GM18909 (cell line): Measurements from ENCODE around the gene NCEH1.
"Not testable (repeated sequence)": the region's sequence is repeated elsewhere in the genome, so short reads cannot be mapped to it uniquely, and the experiment has no call there.

Experiments used
- ATAC-seq: cut with Tn5 transposase; IDR thresholded peaks from one replicate; pipeline ENCODE4 v1.9.1; 2021; ENCODE audit warnings: mild to moderate bottlenecking; ENCODE audit not compliant: unreplicated experiment, poor library complexity

The NCEH1 gene

DNA sequence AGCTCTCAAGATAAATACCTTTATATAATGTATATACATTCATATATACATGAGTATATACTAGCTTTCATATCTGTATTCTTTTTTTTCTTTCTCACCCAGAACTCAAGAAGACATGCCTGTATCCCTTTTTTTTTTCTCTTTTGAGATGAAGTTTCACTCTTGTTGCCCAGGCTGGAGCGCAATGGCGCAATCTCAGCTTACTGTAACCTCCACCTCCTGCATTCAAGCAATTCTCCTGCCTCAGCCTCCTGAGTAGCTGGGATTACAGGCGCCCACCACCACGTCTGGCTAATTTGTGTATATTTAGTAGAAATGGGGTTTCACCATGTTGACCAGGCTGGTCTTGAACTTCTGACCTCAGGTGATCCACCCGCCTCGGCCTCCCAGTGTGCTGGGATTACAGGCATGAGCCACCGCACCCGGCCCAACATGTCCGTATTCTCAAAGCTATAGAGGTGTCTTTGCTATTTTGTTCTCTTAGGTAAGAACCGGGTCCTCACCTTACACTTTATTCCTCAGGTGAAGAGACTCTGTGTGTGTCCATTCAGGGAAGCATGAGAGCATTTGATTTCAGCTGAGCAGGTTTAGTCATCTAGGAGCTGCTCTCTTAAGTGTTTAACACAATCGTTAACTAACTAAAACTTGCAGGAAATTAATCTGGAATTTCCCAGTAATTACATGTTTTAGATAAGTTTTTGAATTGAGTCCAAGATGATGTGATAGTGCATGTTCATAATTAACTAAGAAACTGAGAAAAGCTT, 115.8 kb downstream of the NCEH1 start:
- ATAC-seq, result not testable (repeated sequence)

DNA sequence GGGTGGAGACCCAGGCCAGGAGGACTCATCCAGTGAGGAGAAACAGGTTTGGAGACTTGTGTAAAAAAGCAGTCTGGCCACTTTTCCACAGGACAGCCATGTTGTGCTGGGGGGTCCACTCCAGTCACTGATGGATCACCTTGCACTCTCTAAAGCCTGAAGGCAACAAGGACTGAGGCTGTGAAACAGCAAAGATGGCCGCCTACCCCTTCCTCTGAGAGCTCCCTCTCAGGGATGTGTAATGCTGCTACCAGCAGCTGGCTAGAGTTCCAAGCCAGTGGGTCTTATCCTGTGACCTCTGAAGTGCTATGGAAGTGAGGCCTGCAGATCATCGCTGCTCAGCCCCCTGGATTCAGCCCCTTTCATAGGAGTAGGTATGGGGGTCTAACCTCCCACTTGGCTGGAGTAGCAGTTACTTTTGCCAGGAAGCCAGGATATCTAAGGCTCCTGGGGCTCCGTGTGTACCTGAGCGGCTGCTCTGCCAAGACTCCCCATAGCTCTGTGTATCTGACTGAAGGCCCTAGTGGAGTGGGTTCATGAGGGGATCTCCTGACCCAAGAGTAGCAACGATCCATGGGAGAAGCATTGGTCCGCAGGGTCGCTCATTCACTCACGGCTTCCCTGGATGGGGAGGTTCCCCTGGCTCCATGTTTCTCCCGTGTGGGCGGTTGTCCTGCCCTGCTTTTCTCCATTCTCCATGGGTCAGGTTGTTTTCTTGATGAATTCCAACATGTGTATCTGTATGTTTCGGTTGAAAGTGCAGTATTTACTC, 117.8 kb downstream of the NCEH1 start:
- ATAC-seq, result no peak

DNA sequence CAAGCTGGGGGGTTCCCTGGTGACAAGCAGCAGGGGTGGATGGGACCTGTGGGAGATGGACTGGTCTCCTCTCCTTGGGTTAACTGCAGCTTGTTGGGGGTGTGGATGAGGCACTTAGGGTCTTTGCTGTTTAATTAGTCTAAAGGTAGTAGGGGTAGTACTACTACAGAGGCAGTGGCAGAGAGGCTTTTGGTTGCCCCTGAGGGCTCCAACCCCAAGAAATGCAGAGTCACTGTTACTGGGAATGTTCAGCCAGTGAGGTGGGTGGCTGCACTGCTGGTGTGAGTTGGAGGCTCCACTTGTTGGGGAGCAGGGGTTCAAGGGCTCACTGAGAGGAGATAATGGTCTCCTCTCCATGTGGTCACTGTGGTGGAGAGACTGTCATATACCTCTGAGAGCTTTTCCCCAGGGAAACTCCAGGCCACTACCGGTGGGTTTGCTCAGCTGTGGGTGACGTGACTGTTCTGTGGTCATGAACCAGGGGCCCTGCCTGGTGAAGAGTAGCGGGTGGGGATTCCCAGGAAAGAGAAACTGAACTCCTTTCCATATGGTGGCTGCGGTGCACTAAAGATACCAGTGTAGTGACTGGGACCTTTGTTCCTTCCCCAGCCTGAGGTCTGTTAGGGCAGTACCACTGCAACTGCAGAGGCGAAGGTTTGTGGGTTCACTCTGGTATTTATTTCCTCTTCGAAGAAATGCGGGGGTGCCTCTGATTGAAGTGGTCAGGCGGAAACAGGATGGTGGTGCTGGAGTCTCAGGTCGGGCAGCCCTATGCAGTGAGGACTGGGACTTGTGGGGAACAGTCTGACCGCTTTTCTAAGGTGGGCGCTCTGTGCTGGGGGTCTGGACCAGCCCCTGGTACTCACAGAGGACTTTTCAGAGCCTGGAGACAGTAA, 118.7 kb downstream of the NCEH1 start:
- peak; percentile 90 for ATAC-seq

DNA sequence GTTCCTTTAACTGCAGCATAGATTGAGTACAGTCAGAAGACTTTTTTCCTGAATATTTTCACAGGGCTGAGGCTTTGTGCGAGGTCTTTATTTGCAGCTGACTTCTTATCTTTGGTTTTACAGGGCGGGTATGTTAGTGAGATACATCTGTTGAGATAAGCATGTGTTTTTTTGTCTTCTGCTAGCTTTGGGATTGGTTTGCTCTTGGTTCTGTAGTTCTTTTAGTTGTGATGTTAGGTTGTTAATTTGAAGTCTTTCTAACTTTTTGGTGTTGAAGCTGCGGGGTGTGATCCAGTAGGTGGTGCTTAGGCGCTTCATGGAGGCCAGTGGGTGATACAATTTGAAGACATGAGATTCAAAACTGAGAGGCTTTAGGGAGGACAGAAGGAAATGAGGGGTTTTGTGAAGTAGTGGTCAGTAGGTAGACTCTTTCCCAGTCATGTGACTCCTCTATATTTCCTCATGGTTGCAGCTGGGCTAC, 119.7 kb downstream of the NCEH1 start:
- no peak for ATAC-seq

DNA sequence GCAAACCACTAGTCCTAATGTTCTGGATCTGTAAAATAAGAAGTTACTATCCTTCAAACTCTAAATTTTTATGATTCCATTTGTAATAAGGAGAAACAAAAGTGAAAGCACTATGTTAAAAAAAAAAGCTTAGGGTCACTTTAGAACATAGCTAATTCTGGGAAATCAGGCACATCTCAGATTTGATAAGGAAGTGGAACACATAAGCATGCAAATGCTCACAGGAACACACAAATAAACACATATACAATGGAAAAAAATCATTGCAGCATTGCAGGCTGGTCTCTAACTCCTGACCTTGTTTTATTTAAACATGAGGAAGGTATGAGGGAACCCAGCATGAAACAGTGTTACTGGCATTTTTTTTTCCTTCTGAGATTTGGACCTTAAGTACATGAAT, 124.4 kb downstream of the NCEH1 start:
- ATAC-seq, result no peak

DNA sequence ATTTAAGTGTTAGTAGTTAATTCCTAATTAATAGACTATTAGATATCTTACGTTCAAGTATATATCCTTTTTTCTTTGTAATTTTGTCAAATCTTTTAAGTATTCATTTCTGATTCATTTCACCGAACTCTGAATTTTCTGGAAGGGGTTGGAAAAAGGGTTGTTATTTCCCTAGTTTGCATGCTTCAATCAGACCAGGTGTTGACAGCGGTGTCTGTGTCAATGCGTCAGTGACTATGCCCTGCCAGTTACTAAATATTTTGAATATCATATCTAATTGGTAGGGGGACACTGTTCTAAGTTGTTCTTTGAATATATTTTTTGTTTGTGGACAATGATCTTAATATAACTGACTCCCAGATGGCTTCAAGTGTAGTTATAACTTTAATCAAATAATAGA, 124.9 kb downstream of the NCEH1 start:
- ATAC-seq, result no peak

DNA sequence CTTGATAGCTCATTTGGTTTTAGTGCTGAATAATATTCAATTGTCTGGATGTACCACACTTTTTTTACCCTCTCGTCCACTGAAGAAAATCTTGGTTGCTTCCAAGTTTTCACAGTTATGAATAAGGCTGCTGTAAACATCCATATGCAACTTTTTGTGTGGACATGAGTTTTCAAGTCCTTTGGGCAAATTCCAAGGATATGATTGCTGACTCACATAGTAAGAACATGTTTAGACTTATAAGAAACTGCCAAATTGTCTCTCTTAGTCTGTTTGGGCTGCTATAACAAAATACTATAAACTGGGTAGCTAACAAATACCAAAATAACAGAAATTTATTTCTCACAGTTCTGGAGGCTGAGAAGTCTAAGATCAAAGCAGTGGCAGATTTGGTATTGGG, 128.2 kb downstream of the NCEH1 start:
- ATAC-seq, result no peak

DNA sequence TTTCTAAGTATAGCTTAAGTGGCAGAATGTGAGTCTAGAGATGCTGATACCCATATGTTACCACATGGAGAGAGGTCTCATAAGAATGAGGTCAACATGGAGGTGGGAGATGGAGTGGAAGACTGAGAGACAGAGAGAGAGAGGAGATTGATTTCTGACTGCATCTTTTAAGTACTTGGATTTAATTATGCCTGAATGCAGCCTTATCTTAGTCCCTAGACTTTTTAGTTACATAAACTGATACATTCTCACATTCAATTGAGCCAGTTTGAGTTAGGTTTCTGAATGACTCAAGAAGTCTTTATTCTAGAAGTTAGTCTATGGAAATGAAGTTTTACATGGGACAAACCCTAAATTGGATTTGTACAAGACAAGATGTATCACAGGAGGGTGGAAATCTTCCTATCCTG, 129.1 kb downstream of the NCEH1 start:
- ATAC-seq, result no peak

DNA sequence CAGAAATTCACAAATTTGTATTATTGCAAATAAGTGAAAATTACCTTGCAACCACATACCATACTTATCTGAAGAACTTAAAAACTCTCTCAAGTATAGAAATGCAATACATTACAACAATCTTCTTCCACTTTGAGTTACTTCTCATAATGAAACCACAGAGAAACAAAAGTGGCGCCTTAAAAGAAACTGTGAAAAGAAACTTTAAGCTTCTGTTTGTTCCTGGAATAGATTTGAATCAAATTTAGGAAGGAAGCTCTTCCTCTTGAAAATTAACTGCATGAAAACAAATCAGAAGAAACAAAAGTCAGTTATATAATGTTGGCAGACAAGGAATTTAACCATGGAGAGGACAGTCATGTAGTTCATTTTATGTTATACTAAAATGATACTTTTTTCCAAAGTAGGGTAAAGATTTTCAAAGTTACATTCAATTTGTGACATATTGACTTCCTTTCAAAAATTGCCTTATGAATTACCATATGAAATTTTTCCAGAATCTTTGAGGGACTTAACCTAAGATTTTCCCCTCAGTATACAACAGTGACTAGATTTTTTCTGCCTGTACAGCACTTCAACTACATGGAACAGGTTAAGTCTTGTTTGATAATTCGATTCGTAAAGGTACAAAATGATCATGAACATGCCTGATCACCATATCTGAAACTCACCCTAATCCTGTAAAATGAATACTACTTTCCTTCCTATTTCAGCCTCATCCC, 130.0 kb downstream of the NCEH1 start:
- ATAC-seq, result peak; percentile 76
